ENCODE measurements around the gene PBX3. TPM values are rescaled to one million over a fixed set of nuclear protein-coding genes. Genes with fewer than 3 reads are reported as not detected.

The PBX3 gene
- total RNA-seq, 1 experiment from 2014 or later, result 7.7 TPM

DNA sequence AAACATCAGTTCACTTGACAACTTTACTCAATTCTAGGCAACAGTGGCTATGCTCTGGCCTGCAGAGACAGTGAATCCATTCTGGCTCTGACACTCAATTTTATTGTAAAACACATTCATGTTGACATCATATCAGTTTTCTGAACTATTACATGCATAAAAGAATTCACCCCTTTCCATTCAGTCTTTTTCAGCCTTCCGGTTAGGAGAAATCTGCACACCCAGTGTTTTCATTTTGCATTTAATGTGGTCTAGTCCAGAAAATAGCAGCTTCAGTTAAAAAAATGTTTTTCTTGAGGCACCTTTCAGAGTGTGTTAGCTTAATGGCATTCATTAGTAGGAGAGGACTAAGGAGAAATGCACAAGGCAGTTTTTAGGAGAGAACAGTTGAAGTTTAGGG is 95.1 kb downstream of the PBX3 start:
- H3K27ac Mint-ChIP-seq (ENCODE audit: unreplicated experiment), result no peak overlapping the region
- Histone ChIP-seq H3K9me3 (no peaks in the 10 kb centered on the region), H3K27me3 (replicated peaks; ENCODE audit: control insufficient read depth, insufficient read depth, low read length) (no peaks in the 10 kb centered on the region), H3K4me3 (ENCODE audit: low read depth, low read length) (no peak overlapping the region), H3K4me1 (no peaks in the 10 kb centered on the region), H3K36me3 (ENCODE audit: control insufficient read depth, insufficient read depth, low read length) (no peaks in the 10 kb centered on the region)
- ChIA-PET CTCF (no interaction called here), POLR2A (no interaction called here)
- H3K4me1 Mint-ChIP-seq (ENCODE audit: low read depth, unreplicated experiment), result no peaks in the 10 kb centered on the region
- H3K27me3 Mint-ChIP-seq (ENCODE audit: insufficient read depth, unreplicated experiment), result peaks cover 2% of the 10 kb centered on the region
- H3K4me3 Mint-ChIP-seq (ENCODE audit: unreplicated experiment), result no peak overlapping the region
- BruUV-seq (replicated peaks), result no TSS peak
- intact Hi-C loops (cut with micrococcal nuclease; ENCODE audit: unreplicated experiment), result no loop called here
- DNase-seq, result no peak
- TF ChIP-seq CTCF (IDR thresholded peaks at IDR 0.05; ENCODE audit: insufficient read depth in 1 of 2, low read depth in 1 of 2, low read length in 1 of 2, severe bottlenecking in 1 of 2, unreplicated experiment in 1 of 2), result no peak
- H3K9me3 Mint-ChIP-seq (ENCODE audit: unreplicated experiment), result no peaks in the 10 kb centered on the region
- no peaks in the 10 kb centered on the region for H3K36me3 Mint-ChIP-seq (ENCODE audit: insufficient read depth, unreplicated experiment)

DNA sequence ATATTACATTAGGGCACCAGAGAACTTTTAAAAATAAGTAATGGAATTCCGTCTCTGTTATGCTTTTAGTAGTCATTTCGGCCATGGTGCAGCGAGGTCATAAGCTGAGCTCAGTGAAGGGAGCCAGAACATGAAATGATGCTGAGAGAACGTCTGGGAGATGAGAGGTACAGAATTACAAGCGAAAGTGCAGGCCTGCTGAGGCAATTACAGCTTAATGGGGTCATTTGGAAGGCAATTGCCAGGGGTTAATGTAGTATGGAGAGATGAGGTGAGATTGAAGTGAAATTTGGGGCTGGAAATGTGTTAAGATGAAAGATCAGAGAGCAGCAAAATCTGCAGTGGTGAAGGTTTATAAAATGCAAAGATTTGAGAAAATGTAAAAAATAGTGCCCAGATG is 96.5 kb downstream of the PBX3 start:
- BruUV-seq (replicated peaks), result no TSS peak
- CTCF ChIA-PET, result no interaction called here
- no peak for DNase-seq

GRCh38 chr9:125844611-125845010 is 97.4 kb downstream of the PBX3 start:
- Histone ChIP-seq H3K4me3 (ENCODE audit: low read depth, low read length) (no peak overlapping the region), H3K4me1 (no peaks in the 10 kb centered on the region), H3K36me3 (ENCODE audit: control insufficient read depth, insufficient read depth, low read length) (no peaks in the 10 kb centered on the region), H3K27me3 (replicated peaks; ENCODE audit: control insufficient read depth, insufficient read depth, low read length) (no peaks in the 10 kb centered on the region), H3K9me3 (no peaks in the 10 kb centered on the region)
- H3K36me3 Mint-ChIP-seq (ENCODE audit: insufficient read depth, unreplicated experiment), result no peaks in the 10 kb centered on the region
- ChIA-PET POLR2A (no interaction called here), CTCF (no interaction called here)
- no peak overlapping the region for H3K4me3 Mint-ChIP-seq (ENCODE audit: unreplicated experiment)
- DNase-seq, result no peak
- no peaks in the 10 kb centered on the region for H3K4me1 Mint-ChIP-seq (ENCODE audit: low read depth, unreplicated experiment)
- TF ChIP-seq CTCF (IDR thresholded peaks at IDR 0.05; ENCODE audit: insufficient read depth in 1 of 2, low read depth in 1 of 2, low read length in 1 of 2, severe bottlenecking in 1 of 2, unreplicated experiment in 1 of 2), result no peak
- BruUV-seq (replicated peaks), result no TSS peak
- H3K27ac Mint-ChIP-seq (ENCODE audit: unreplicated experiment), result no peak overlapping the region
- intact Hi-C loops (cut with micrococcal nuclease; ENCODE audit: unreplicated experiment), result no loop called here
- no peaks in the 10 kb centered on the region for H3K9me3 Mint-ChIP-seq (ENCODE audit: unreplicated experiment)
- H3K27me3 Mint-ChIP-seq (ENCODE audit: insufficient read depth, unreplicated experiment), result peaks cover 2% of the 10 kb centered on the region

More for the DNA sequence above, 96.5 kb downstream of the PBX3 start:
- Mint-ChIP-seq H3K27ac (ENCODE audit: unreplicated experiment) (no peak overlapping the region), H3K9me3 (ENCODE audit: unreplicated experiment) (no peaks in the 10 kb centered on the region), H3K36me3 (ENCODE audit: insufficient read depth, unreplicated experiment) (no peaks in the 10 kb centered on the region), H3K4me3 (ENCODE audit: unreplicated experiment) (no peak overlapping the region), H3K4me1 (ENCODE audit: low read depth, unreplicated experiment) (no peaks in the 10 kb centered on the region), H3K27me3 (ENCODE audit: insufficient read depth, unreplicated experiment) (peaks cover 2% of the 10 kb centered on the region)
- H3K4me3 ChIP-seq (ENCODE audit: low read depth, low read length), result no peak overlapping the region
- no peaks in the 10 kb centered on the region for H3K4me1 ChIP-seq
- TF ChIP-seq CTCF (IDR thresholded peaks at IDR 0.05; ENCODE audit: insufficient read depth in 1 of 2, low read depth in 1 of 2, low read length in 1 of 2, severe bottlenecking in 1 of 2, unreplicated experiment in 1 of 2), result no peak
- intact Hi-C loops (cut with micrococcal nuclease; ENCODE audit: unreplicated experiment), result no loop called here
- no peaks in the 10 kb centered on the region for H3K36me3 ChIP-seq (ENCODE audit: control insufficient read depth, insufficient read depth, low read length)
- H3K27me3 ChIP-seq (replicated peaks; ENCODE audit: control insufficient read depth, insufficient read depth, low read length), result no peaks in the 10 kb centered on the region
- POLR2A ChIA-PET, result no interaction called here
- no peaks in the 10 kb centered on the region for H3K9me3 ChIP-seq

Measured in Caco-2 (cell line).